Mesenchymal stem cell (in vitro differentiated cells and primary cell): ENCODE data around the gene ENG.

Experiments
- DNase-seq: peaks from one replicate; pipeline ENCODE4 v3.0.0-alpha.2; 2013
- H2AFZ ChIP-seq: one replicate; pipeline ENCODE4 v1.6.1; 2013; ENCODE audit warnings: low read depth, mild to moderate bottlenecking, control low read depth, inconsistent platforms, low read length, moderate library complexity
- H2AK5ac ChIP-seq: 2 replicates; pipeline ENCODE4 v1.6.1; 2013; ENCODE audit warnings: low read length, moderate library complexity, mild to moderate bottlenecking, inconsistent platforms; ENCODE audit not compliant: severe bottlenecking
- H2BK120ac ChIP-seq: one replicate; pipeline ENCODE4 v1.6.1; 2013; ENCODE audit warnings: low read depth, mild to moderate bottlenecking, inconsistent platforms, low read length, moderate library complexity
- H2BK12ac ChIP-seq, 2 experiments: one replicate each; pipeline ENCODE4 v1.6.1; 2013; ENCODE audit warnings: inconsistent platforms in 2 of 2, low read length in 2 of 2, mild to moderate bottlenecking in 2 of 2, moderate library complexity in 2 of 2, control low read depth in 1 of 2
- H2BK15ac ChIP-seq: one replicate; pipeline ENCODE4 v1.6.1; 2013; ENCODE audit warnings: mild to moderate bottlenecking, low read depth, inconsistent platforms; ENCODE audit not compliant: poor library complexity, severe bottlenecking
- H2BK5ac ChIP-seq: 2 replicates; pipeline ENCODE4 v1.6.1; 2013; ENCODE audit warnings: low read depth, mild to moderate bottlenecking, low read length, control low read depth, inconsistent platforms; ENCODE audit not compliant: poor library complexity, severe bottlenecking
- H3K14ac ChIP-seq, 2 experiments: one replicate each; pipeline ENCODE4 v1.6.1; 2013; ENCODE audit warnings: inconsistent platforms in 2 of 2, low read length in 2 of 2, control low read depth in 1 of 2, mild to moderate bottlenecking in 1 of 2, moderate library complexity in 1 of 2
- H3K18ac ChIP-seq, 2 experiments: one replicate each; pipeline ENCODE4 v1.6.1; 2013; ENCODE audit warnings: inconsistent platforms in 2 of 2, low read length in 2 of 2, control low read depth in 1 of 2, low read depth in 1 of 2, mild to moderate bottlenecking in 1 of 2
- H3K23ac ChIP-seq, 2 experiments: one replicate each; pipeline ENCODE4 v1.6.1; 2013; ENCODE audit warnings: inconsistent platforms in 2 of 2, low read length in 2 of 2, mild to moderate bottlenecking in 2 of 2, moderate library complexity in 2 of 2, control low read depth in 1 of 2
- H3K27ac ChIP-seq: 2 replicates; pipeline ENCODE4 v1.5.1; 2013; ENCODE audit warnings: mild to moderate bottlenecking, moderate library complexity, low read length, control low read depth, inconsistent platforms; ENCODE audit not compliant: poor library complexity, severe bottlenecking
- H3K27me3 ChIP-seq, 2 experiments: 2 replicates each; pipeline versions ENCODE4 v1.6.1 to v1.7.0; 2013; ENCODE audit warnings: low read length in 2 of 2, mild to moderate bottlenecking in 2 of 2, moderate library complexity in 2 of 2, control low read depth in 1 of 2, inconsistent platforms in 1 of 2; ENCODE audit not compliant: control insufficient read depth in 1 of 2, insufficient read depth in 1 of 2
- H3K36me3 ChIP-seq, 2 experiments: 2 replicates each; pipeline versions ENCODE4 v1.6.1 to v1.7.0; 2013; ENCODE audit warnings: low read length in 2 of 2, control low read depth in 1 of 2, inconsistent platforms in 1 of 2, low read depth in 1 of 2, mild to moderate bottlenecking in 1 of 2; ENCODE audit not compliant: insufficient read depth in 2 of 2, control insufficient read depth in 1 of 2
- H3K4ac ChIP-seq, 2 experiments: one replicate each; pipeline ENCODE4 v1.6.1; 2013; ENCODE audit warnings: inconsistent platforms in 2 of 2, low read length in 2 of 2, mild to moderate bottlenecking in 2 of 2, moderate library complexity in 2 of 2, control low read depth in 1 of 2, low read depth in 1 of 2
- H3K4me1 ChIP-seq: 2 replicates; pipeline ENCODE4 v1.6.1; 2013; ENCODE audit warnings: low read depth, low read length, control low read depth; ENCODE audit not compliant: control insufficient read depth, insufficient read depth
- H3K4me2 ChIP-seq: 2 replicates; pipeline ENCODE4 v1.6.1; 2013; ENCODE audit warnings: low read length, mild to moderate bottlenecking, inconsistent platforms; ENCODE audit not compliant: poor library complexity, severe bottlenecking
- H3K4me3 ChIP-seq, 2 experiments: 2 replicates each; pipeline versions ENCODE4 v1.5.1 to v1.7.0; 2013; ENCODE audit warnings: low read length in 2 of 2, mild to moderate bottlenecking in 2 of 2, control low read depth in 1 of 2, low read depth in 1 of 2; ENCODE audit not compliant: insufficient read depth in 1 of 2
- H3K79me1 ChIP-seq: replicated peaks from 2 replicates; pipeline ENCODE4 v1.6.1; 2013; ENCODE audit warnings: mild to moderate bottlenecking, control low read depth, low read length, inconsistent platforms; ENCODE audit not compliant: poor library complexity, severe bottlenecking
- H3K9ac ChIP-seq: 2 replicates; pipeline ENCODE4 v1.7.0; 2013; ENCODE audit warnings: mild to moderate bottlenecking, low read length, moderate library complexity
- H3K9me3 ChIP-seq: 2 replicates; pipeline ENCODE4 v1.7.0; 2013; ENCODE audit warnings: mild to moderate bottlenecking, low read length; ENCODE audit not compliant: control insufficient read depth
- H4K8ac ChIP-seq: one replicate; pipeline ENCODE4 v1.6.1; 2013; ENCODE audit warnings: inconsistent platforms, mild to moderate bottlenecking, low read length, moderate library complexity
- H4K91ac ChIP-seq: one replicate; pipeline ENCODE4 v1.6.1; 2013; ENCODE audit warnings: mild to moderate bottlenecking, low read length, inconsistent platforms
- WGBS: methylation state at CpG from one replicate; pipeline ENCODE4 v1.1.7; 2013; ENCODE audit warnings: mixed read lengths; 5-methylcytosine and 5-hydroxymethylcytosine counted together

Gene ENG

GRCh38 chr9:127878001-127878651 lies 23.7 kb upstream of the ENG start:
- Histone ChIP-seq H2BK120ac (peak overlapping the region; percentile 86), H2AFZ (peak overlapping the region; percentile 87), H3K18ac (peak overlapping the region in 1 of 2 experiments; percentile 86), H3K14ac (peak overlapping the region in 1 of 2 experiments; percentile 56), H3K4me2 (peak overlapping the region; percentile 93), H3K4ac (peak overlapping the region; percentile 88 to 92), H3K27me3 (no peaks in the 10 kb centered on the region), H2BK12ac (peak overlapping the region; percentile 79 to 85), H3K4me3 (peak overlapping the region; percentile 57 to 90), H3K4me1 (peaks cover 46% of the 10 kb centered on the region), H2AK5ac (no peak overlapping the region), H4K91ac (peak overlapping the region; percentile 57), H3K36me3 (peaks cover 15 to 21% of the 10 kb centered on the region in 2 experiments), H2BK15ac (peak overlapping the region; percentile 88), H3K9me3 (no peaks in the 10 kb centered on the region), H2BK5ac (no peak overlapping the region), H3K9ac (peak overlapping the region; percentile 89), H4K8ac (peak overlapping the region; percentile 83), H3K27ac (no peak overlapping the region), H3K23ac (peak overlapping the region in 1 of 2 experiments; percentile 43), H3K79me1 (peaks cover 19% of the 10 kb centered on the region)
- no peak for DNase-seq
- WGBS = 49% methylated on average over 16 of the region's 18 CpGs

GRCh38 chr9:127877566-127877998 lies 23.1 kb upstream of the ENG start, which contains the start of gene AK1:
Gene AK1, minus strand, starts transcription at chr9:127877675. Its CDS starts 3,058 bp downstream, at chr9:127874617.
- Histone ChIP-seq H3K36me3 (peaks cover 16 to 21% of the 10 kb centered on the region in 2 experiments), H2BK12ac (peak within 1 kb of the TSS; percentile 79 to 85), H2AK5ac (peak within 1 kb of the TSS; percentile 57), H3K9me3 (no peaks in the 10 kb centered on the region), H2BK15ac (peak within 1 kb of the TSS; percentile 88), H3K14ac (peak within 1 kb of the TSS; percentile 43 to 56), H3K4me3 (peak within 1 kb of the TSS; percentile 57 to 90), H3K4me1 (peaks cover 44% of the 10 kb centered on the region), H3K4me2 (peak within 1 kb of the TSS; percentile 93), H3K18ac (peak within 1 kb of the TSS; percentile 80 to 94), H2AFZ (peak within 1 kb of the TSS; percentile 87), H3K23ac (peak within 1 kb of the TSS in 1 of 2 experiments; percentile 63), H4K91ac (peak within 1 kb of the TSS; percentile 96), H2BK120ac (peak within 1 kb of the TSS; percentile 86), H2BK5ac (no peak within 1 kb of the TSS), H3K4ac (peak within 1 kb of the TSS; percentile 94), H3K9ac (peak within 1 kb of the TSS; percentile 93), H3K27ac (no peak within 1 kb of the TSS), H3K27me3 (no peaks in the 10 kb centered on the region), H3K79me1 (peaks cover 19% of the 10 kb centered on the region), H4K8ac (peak within 1 kb of the TSS; percentile 88)
- WGBS = 2% methylated on average over 33 of the region's 44 CpGs
- DNase-seq = peak; percentile 74

DNA sequence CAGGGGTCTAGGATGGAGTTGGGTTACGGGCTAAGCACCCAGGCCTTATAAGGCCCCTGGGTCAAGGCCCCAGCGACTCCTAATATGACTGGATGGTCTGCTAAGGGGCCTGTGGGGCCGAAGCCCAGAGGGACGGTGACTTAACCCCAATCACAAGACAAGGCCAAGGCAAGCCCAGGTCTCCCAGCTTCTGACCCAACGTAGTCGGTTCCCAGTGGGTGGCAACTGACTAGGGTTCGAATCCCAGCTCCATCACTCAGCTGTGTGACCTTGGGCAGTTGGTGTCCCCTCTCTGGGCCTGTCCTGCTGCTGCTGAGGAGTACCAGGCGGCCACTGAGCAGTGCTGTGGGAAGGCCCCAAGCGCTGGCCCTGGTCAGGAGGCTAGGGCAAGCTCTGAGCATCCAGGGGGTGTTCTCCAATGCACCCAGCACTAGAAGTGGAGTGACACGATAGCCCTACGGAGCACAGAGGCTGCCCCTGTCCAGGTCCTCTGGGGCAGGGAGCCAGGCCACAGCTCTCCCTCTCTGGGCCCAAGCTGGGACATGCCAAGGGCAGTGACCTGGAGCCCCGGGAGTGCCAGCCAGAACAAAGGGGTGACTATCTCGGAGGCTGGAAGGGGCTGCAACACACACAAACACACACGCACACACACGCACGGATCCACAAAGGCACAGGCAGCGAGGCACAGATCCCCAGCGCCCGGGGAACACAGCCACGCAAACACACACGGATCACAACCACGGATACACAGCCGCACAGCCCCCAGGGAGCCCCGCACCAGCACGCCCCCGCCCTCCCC lies 22.5 kb upstream of the ENG start:
- Histone ChIP-seq H2AFZ (no peak overlapping the region), H3K9ac (peak overlapping the region; percentile 93), H3K79me1 (peaks cover 19% of the 10 kb centered on the region), H3K4ac (peak overlapping the region; percentile 94), H3K23ac (peak overlapping the region in 1 of 2 experiments; percentile 63), H3K4me1 (peaks cover 43% of the 10 kb centered on the region), H4K8ac (peak overlapping the region; percentile 88), H2BK12ac (peak overlapping the region in 1 of 2 experiments; percentile 47), H3K18ac (peak overlapping the region; percentile 80 to 94), H3K27me3 (no peaks in the 10 kb centered on the region), H3K14ac (peak overlapping the region; percentile 35 to 43), H3K36me3 (peaks cover 20 to 25% of the 10 kb centered on the region in 2 experiments), H2BK5ac (no peak overlapping the region), H3K27ac (no peak overlapping the region), H3K9me3 (no peaks in the 10 kb centered on the region), H3K4me3 (peak overlapping the region; percentile 57 to 90), H4K91ac (peak overlapping the region; percentile 96), H2BK120ac (peak overlapping the region; percentile 86), H3K4me2 (peak overlapping the region; percentile 93), H2AK5ac (peak overlapping the region; percentile 57), H2BK15ac (peak overlapping the region; percentile 65)
- DNase-seq = peak; percentile 52
- 45% methylated on average over 19 of the region's 26 CpGs for WGBS
